ENCODE results near the gene PPARD. TPM values are rescaled to one million over a fixed set of nuclear protein-coding genes. Genes with fewer than 3 reads are reported as not detected.

The PPARD gene
- total RNA-seq, 1 experiment from 2014 or later: 38.4 TPM

DNA sequence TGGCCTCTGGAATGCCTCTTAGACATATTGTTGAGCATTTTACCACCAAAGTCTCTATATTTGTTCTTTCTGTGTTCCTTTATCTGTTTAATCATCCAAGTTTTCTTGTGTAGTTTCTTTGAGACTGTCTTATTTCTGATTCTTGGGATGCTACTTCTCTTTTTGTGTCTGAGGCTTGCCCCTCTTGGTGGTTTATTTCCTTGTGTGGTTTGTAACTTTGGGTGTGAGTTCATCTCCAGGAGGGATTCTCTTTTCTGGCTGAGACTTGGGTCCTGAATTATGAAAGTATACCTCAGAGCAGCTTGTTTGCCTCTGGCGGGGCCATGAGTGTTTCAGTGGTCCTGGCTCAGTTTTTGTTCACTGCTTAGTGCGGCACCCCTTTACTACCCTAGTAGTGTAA is 33.9 kb downstream of the PPARD start:
- no peak overlapping the region for H3K9ac ChIP-seq (ENCODE audit: low read length)
- no peaks in the 10 kb centered on the region for H3K9me2 ChIP-seq (ENCODE audit: insufficient read depth)
- H3K4me3 ChIP-seq (replicated peaks in 1 of 2; ENCODE audit: low read depth in 1 of 2, low read length in 2 of 2): no peak overlapping the region
- DNase-seq (ENCODE audit: low read depth, low spot score) (no peak), ATAC-seq (no peak)
- no peak overlapping the region for H3K4me2 ChIP-seq (ENCODE audit: low read length)
- TF ChIP-seq TCF7L2 (IDR thresholded peaks at IDR 0.05; ENCODE audit: borderline replicate concordance, extremely low read depth, insufficient read depth, insufficient read length) (no peak), CBX3 (IDR thresholded peaks at IDR 0.05; ENCODE audit: low read depth) (no peak), RAD21 (IDR thresholded peaks at IDR 0.05; ENCODE audit: low read depth) (no peak), YY1 (IDR thresholded peaks at IDR 0.05; ENCODE audit: extremely low read depth, insufficient replicate concordance, low read depth, low read length) (no peak), EZH2phosphoT487 (IDR thresholded peaks at IDR 0.05; ENCODE audit: borderline replicate concordance) (no peak), SP1 (IDR thresholded peaks at IDR 0.05; ENCODE audit: low read depth) (no peak), POLR2A (IDR thresholded peaks at IDR 0.05; ENCODE audit: borderline replicate concordance, extremely low read depth, insufficient read depth, insufficient read length) (no peak), EGR1 (IDR thresholded peaks at IDR 0.05; ENCODE audit: low read depth) (no peak), JUND (IDR thresholded peaks at IDR 0.05) (no peak), SRF (IDR thresholded peaks at IDR 0.05; ENCODE audit: low read depth) (no peak), CEBPB (IDR thresholded peaks at IDR 0.05; ENCODE audit: low read depth) (no peak), POLR2AphosphoS5 (IDR thresholded peaks at IDR 0.05; ENCODE audit: low read depth, low read length) (no peak), SIN3A (IDR thresholded peaks at IDR 0.05; ENCODE audit: low read depth) (no peak), ZFX (IDR thresholded peaks at IDR 0.05) (no peak), EZH2 (IDR thresholded peaks at IDR 0.05) (no peak)
- TF ChIP-seq, protein P1, sequence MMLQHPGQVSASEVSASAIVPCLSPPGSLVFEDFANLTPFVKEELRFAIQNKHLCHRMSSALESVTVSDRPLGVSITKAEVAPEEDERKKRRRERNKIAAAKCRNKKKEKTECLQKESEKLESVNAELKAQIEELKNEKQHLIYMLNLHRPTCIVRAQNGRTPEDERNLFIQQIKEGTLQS (IDR thresholded peaks at IDR 0.05): no peak
- TF ChIP-seq, protein P2, sequence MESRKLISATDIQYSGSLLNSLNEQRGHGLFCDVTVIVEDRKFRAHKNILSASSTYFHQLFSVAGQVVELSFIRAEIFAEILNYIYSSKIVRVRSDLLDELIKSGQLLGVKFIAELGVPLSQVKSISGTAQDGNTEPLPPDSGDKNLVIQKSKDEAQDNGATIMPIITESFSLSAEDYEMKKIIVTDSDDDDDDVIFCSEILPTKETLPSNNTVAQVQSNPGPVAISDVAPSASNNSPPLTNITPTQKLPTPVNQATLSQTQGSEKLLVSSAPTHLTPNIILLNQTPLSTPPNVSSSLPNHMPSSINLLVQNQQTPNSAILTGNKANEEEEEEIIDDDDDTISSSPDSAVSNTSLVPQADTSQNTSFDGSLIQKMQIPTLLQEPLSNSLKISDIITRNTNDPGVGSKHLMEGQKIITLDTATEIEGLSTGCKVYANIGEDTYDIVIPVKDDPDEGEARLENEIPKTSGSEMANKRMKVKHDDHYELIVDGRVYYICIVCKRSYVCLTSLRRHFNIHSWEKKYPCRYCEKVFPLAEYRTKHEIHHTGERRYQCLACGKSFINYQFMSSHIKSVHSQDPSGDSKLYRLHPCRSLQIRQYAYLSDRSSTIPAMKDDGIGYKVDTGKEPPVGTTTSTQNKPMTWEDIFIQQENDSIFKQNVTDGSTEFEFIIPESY (IDR thresholded peaks at IDR 0.05; ENCODE audit: extremely low read depth, insufficient replicate concordance, low read length): no peak
- TF ChIP-seq, protein P3, sequence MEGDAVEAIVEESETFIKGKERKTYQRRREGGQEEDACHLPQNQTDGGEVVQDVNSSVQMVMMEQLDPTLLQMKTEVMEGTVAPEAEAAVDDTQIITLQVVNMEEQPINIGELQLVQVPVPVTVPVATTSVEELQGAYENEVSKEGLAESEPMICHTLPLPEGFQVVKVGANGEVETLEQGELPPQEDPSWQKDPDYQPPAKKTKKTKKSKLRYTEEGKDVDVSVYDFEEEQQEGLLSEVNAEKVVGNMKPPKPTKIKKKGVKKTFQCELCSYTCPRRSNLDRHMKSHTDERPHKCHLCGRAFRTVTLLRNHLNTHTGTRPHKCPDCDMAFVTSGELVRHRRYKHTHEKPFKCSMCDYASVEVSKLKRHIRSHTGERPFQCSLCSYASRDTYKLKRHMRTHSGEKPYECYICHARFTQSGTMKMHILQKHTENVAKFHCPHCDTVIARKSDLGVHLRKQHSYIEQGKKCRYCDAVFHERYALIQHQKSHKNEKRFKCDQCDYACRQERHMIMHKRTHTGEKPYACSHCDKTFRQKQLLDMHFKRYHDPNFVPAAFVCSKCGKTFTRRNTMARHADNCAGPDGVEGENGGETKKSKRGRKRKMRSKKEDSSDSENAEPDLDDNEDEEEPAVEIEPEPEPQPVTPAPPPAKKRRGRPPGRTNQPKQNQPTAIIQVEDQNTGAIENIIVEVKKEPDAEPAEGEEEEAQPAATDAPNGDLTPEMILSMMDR (IDR thresholded peaks at IDR 0.05 in 2 of 3, conservative IDR thresholded peaks at IDR 0.05 in 1 of 3; ENCODE audit: borderline replicate concordance in 1 of 3, insufficient read depth in 1 of 3, low read depth in 2 of 3, low read length in 2 of 3): no peak
- TF ChIP-seq, protein P4, sequence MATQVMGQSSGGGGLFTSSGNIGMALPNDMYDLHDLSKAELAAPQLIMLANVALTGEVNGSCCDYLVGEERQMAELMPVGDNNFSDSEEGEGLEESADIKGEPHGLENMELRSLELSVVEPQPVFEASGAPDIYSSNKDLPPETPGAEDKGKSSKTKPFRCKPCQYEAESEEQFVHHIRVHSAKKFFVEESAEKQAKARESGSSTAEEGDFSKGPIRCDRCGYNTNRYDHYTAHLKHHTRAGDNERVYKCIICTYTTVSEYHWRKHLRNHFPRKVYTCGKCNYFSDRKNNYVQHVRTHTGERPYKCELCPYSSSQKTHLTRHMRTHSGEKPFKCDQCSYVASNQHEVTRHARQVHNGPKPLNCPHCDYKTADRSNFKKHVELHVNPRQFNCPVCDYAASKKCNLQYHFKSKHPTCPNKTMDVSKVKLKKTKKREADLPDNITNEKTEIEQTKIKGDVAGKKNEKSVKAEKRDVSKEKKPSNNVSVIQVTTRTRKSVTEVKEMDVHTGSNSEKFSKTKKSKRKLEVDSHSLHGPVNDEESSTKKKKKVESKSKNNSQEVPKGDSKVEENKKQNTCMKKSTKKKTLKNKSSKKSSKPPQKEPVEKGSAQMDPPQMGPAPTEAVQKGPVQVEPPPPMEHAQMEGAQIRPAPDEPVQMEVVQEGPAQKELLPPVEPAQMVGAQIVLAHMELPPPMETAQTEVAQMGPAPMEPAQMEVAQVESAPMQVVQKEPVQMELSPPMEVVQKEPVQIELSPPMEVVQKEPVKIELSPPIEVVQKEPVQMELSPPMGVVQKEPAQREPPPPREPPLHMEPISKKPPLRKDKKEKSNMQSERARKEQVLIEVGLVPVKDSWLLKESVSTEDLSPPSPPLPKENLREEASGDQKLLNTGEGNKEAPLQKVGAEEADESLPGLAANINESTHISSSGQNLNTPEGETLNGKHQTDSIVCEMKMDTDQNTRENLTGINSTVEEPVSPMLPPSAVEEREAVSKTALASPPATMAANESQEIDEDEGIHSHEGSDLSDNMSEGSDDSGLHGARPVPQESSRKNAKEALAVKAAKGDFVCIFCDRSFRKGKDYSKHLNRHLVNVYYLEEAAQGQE (IDR thresholded peaks at IDR 0.05; ENCODE audit: low read depth): no peak
- TF ChIP-seq, protein P5, sequence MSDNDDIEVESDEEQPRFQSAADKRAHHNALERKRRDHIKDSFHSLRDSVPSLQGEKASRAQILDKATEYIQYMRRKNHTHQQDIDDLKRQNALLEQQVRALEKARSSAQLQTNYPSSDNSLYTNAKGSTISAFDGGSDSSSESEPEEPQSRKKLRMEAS (IDR thresholded peaks at IDR 0.05): no peak
- H3K4me1 ChIP-seq (ENCODE audit: control insufficient read depth in 1 of 2, insufficient read depth in 2 of 2, low read length in 2 of 2): peaks cover 6 to 24% of the 10 kb centered on the region in 2 experiments
- intact Hi-C loops (cut with micrococcal nuclease): no loop called here
- H2AFZ ChIP-seq (ENCODE audit: low read depth, low read length, poor library complexity, severe bottlenecking): no peak overlapping the region
- no peaks in the 10 kb centered on the region for H4K20me1 ChIP-seq (ENCODE audit: insufficient read depth)
- CTCF ChIA-PET: no interaction called here
- H3K27ac ChIP-seq (ENCODE audit: low read depth, low read length): no peak overlapping the region
- H3K27me3 ChIP-seq (ENCODE audit: insufficient read depth, low read length): no peaks in the 10 kb centered on the region
- no peaks in the 10 kb centered on the region for H3K36me3 ChIP-seq (ENCODE audit: control insufficient read depth in 1 of 2, insufficient read depth in 2 of 2, low read length in 2 of 2)
- RAD21 ChIA-PET (ENCODE audit: low non-redundant PET in 1 of 2, low total read pairs in 2 of 2, uncharacterized antibody in 2 of 2, unreplicated experiment in 2 of 2): no interaction called here
- BruUV-seq (replicated peaks): no TSS peak
- POLR2A ChIA-PET: interaction anchor here (1.6 kb wide), 1 partner anchor 12 kb away, joined by 3 read pairs; no protein-coding TSS in a partner anchor
- no peaks in the 10 kb centered on the region for H3K9me3 ChIP-seq (ENCODE audit: control insufficient read depth in 1 of 2, insufficient read depth in 1 of 2, low read depth in 1 of 2, low read length in 2 of 2)
- H3K79me2 ChIP-seq (ENCODE audit: insufficient read depth, low read length): peaks cover 62% of the 10 kb centered on the region
